ENCODE measurements around the gene SLC39A11.
"Not testable (repeated sequence)": the region's sequence is repeated elsewhere in the genome, so short reads cannot be mapped to it uniquely, and the experiment has no call there.

Gene SLC39A11

DNA sequence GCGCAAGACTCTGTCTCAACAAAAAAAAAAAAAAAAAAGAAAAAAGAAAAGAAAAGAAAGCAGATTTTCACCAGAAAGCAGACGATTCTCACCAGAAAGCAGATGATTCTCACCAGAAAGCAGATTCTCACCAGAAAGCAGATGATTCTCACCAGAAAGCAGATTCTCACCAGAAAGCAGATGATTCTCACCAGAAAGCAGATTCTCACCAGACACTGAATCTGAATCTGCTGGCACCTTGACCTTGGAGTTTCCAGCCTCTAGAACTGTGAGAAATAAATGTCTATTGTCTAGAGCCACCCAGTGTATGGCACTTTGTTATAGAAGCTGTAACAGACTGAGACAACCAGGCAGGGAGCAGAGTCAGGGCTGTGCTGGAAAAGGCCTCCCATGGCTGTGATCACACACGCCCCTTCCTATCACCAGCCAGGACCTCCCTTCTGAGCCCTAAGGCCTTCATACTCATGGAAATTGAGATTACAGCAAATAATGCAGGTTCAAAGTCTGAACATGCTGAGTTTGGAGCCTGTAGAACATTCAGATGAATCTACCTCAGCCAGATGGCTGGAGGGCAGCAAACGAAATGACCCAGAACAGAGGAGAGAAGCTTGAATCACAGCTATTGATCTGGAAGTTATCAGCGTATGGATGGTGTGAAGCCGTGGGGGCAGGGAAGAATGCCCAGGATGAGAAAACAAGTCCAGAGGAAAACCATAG is 309.3 kb downstream of the SLC39A11 start:
- Histone ChIP-seq H3K27me3 (ENCODE audit: control insufficient read depth in 1 of 2, insufficient read depth in 2 of 2, low read length in 2 of 2) (no peaks in the 10 kb centered on the region), H3K9ac (ENCODE audit: low read length) (no peak overlapping the region), H3K36me3 (ENCODE audit: insufficient read depth, low read length) (no peaks in the 10 kb centered on the region), H3K4me1 (ENCODE audit: insufficient read depth, low read length) (no peaks in the 10 kb centered on the region), H3K9me3 (ENCODE audit: low read length) (no peaks in the 10 kb centered on the region), H3K27ac (ENCODE audit: low read depth, low read length) (no peak overlapping the region), H3K4me3 (ENCODE audit: low read depth in 1 of 2, low read length in 2 of 2) (no peak overlapping the region)

DNA sequence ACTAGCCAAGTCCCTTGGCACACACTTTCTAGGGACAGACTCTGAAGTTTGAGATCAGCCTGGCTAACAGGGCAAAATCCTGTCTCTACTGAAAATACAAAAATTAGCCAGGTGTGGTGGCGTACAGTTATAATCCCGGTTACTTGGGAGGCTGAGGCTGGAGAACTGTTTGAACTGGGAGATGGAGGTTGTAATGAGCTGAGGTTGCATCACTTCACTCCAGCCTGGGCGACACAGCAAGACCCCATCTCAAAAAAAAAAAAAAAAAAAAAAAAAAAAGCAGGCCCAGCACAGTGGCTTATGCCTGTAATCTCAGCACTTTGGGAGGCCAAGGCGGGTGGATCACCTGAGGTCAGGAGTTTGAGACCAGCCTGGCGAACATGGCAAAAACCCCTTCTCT is 310.1 kb downstream of the SLC39A11 start:
- not testable (repeated sequence) for H3K9ac ChIP-seq (ENCODE audit: low read length); H3K27me3 ChIP-seq (ENCODE audit: control insufficient read depth in 1 of 2, insufficient read depth in 2 of 2, low read length in 2 of 2); H3K4me1 ChIP-seq (ENCODE audit: insufficient read depth, low read length); H3K27ac ChIP-seq (ENCODE audit: low read depth, low read length); H3K36me3 ChIP-seq (ENCODE audit: insufficient read depth, low read length); H3K4me3 ChIP-seq (ENCODE audit: low read depth in 1 of 2, low read length in 2 of 2); H3K9me3 ChIP-seq (ENCODE audit: low read length)

DNA sequence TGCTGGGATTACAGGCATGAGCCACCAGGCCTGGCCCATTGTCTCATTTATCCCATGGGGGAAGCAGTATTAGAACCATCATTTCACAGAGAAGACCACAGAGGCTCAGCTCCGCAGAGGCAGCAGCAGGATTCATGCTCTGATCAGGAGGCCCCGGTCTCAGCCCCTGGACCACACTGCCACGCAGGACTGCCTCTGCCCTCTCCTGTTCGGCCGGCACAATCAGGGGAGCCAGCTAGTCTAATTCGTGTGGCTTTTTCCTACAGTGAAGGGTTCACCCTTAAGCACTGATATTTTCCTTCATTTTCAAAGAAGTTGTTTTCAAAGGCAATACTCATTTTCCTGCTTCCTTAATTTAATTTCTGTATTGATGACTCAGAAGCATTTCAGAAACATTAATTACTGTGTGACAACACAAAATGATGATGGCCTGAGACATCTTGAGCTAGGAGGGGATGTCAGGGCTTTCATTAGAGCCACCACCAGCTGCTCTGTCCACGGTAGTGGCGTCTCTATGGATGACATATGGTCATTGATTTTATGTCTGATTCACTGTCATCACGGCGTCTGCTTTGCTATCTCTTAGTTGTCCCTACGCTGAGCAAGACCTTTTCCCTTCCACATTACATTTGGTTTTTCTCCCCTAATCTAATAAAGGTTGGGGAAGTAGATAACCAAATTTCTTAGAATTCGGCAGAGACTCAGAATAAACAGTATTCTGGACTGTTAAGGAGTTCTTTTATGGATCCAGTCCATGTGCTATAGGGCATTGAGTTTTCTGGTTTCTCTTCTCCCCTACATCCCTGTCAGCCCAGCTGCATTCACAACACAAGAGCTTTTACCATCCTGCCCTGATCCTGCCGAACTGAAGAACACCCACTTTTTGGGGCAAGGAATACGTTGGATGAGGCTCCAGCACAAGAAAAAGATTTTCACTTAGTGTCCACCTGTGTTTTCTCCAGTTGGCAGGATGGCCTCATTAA is 314.0 kb downstream of the SLC39A11 start:
- no peak overlapping the region for H3K4me3 ChIP-seq (ENCODE audit: low read depth in 1 of 2, low read length in 2 of 2)
- H3K27ac ChIP-seq (ENCODE audit: low read depth, low read length) = no peak overlapping the region
- no peaks in the 10 kb centered on the region for H3K9me3 ChIP-seq (ENCODE audit: low read length)
- H3K36me3 ChIP-seq (ENCODE audit: insufficient read depth, low read length) = no peaks in the 10 kb centered on the region
- no peak overlapping the region for H3K9ac ChIP-seq (ENCODE audit: low read length)
- no peaks in the 10 kb centered on the region for H3K27me3 ChIP-seq (ENCODE audit: control insufficient read depth in 1 of 2, insufficient read depth in 2 of 2, low read length in 2 of 2)
- no peaks in the 10 kb centered on the region for H3K4me1 ChIP-seq (ENCODE audit: insufficient read depth, low read length)

GRCh38 chr17:72775919-72776318 is 316.6 kb downstream of the SLC39A11 start:
- no peak overlapping the region for H3K9ac ChIP-seq (ENCODE audit: low read length)
- H3K27ac ChIP-seq (ENCODE audit: low read depth, low read length) = no peak overlapping the region
- H3K4me3 ChIP-seq (ENCODE audit: low read depth in 1 of 2, low read length in 2 of 2) = no peak overlapping the region
- no peaks in the 10 kb centered on the region for H3K36me3 ChIP-seq (ENCODE audit: insufficient read depth, low read length)
- no peaks in the 10 kb centered on the region for H3K4me1 ChIP-seq (ENCODE audit: insufficient read depth, low read length)
- no peaks in the 10 kb centered on the region for H3K27me3 ChIP-seq (ENCODE audit: control insufficient read depth in 1 of 2, insufficient read depth in 2 of 2, low read length in 2 of 2)
- no peaks in the 10 kb centered on the region for H3K9me3 ChIP-seq (ENCODE audit: low read length)

- Histone ChIP-seq H3K27ac (ENCODE audit: low read depth, low read length) (no peak overlapping the region), H3K4me3 (ENCODE audit: low read depth in 1 of 2, low read length in 2 of 2) (no peak overlapping the region), H3K4me1 (ENCODE audit: insufficient read depth, low read length) (no peaks in the 10 kb centered on the region), H3K36me3 (ENCODE audit: insufficient read depth, low read length) (no peaks in the 10 kb centered on the region), H3K27me3 (ENCODE audit: control insufficient read depth in 1 of 2, insufficient read depth in 2 of 2, low read length in 2 of 2) (no peaks in the 10 kb centered on the region), H3K9ac (ENCODE audit: low read length) (no peak overlapping the region), H3K9me3 (ENCODE audit: low read length) (no peaks in the 10 kb centered on the region)
Observed at GRCh38 chr17:72775237-72775636, 317.3 kb downstream of the SLC39A11 start.

- Histone ChIP-seq H3K9me3 (ENCODE audit: low read length) (no peaks in the 10 kb centered on the region), H3K27ac (ENCODE audit: low read depth, low read length) (no peak overlapping the region), H3K27me3 (ENCODE audit: control insufficient read depth in 1 of 2, insufficient read depth in 2 of 2, low read length in 2 of 2) (no peaks in the 10 kb centered on the region), H3K4me3 (ENCODE audit: low read depth in 1 of 2, low read length in 2 of 2) (no peak overlapping the region), H3K36me3 (ENCODE audit: insufficient read depth, low read length) (no peaks in the 10 kb centered on the region), H3K9ac (ENCODE audit: low read length) (no peak overlapping the region), H3K4me1 (ENCODE audit: insufficient read depth, low read length) (no peaks in the 10 kb centered on the region)
Observed at GRCh38 chr17:72774236-72774635, 318.3 kb downstream of the SLC39A11 start.

- not testable (repeated sequence) for H3K27ac ChIP-seq (ENCODE audit: low read depth, low read length); H3K4me1 ChIP-seq (ENCODE audit: insufficient read depth, low read length); H3K36me3 ChIP-seq (ENCODE audit: insufficient read depth, low read length); H3K9me3 ChIP-seq (ENCODE audit: low read length); H3K9ac ChIP-seq (ENCODE audit: low read length); H3K4me3 ChIP-seq (ENCODE audit: low read depth in 1 of 2, low read length in 2 of 2); H3K27me3 ChIP-seq (ENCODE audit: control insufficient read depth in 1 of 2, insufficient read depth in 2 of 2, low read length in 2 of 2)
Observed at GRCh38 chr17:72773225-72773624, 319.3 kb downstream of the SLC39A11 start.

GRCh38 chr17:72772331-72772821 is 320.1 kb downstream of the SLC39A11 start:
- Histone ChIP-seq H3K27ac (ENCODE audit: low read depth, low read length) (no peak overlapping the region), H3K4me1 (ENCODE audit: insufficient read depth, low read length) (no peaks in the 10 kb centered on the region), H3K9ac (ENCODE audit: low read length) (no peak overlapping the region), H3K27me3 (ENCODE audit: control insufficient read depth in 1 of 2, insufficient read depth in 2 of 2, low read length in 2 of 2) (no peaks in the 10 kb centered on the region), H3K4me3 (ENCODE audit: low read depth in 1 of 2, low read length in 2 of 2) (no peak overlapping the region), H3K9me3 (ENCODE audit: low read length) (no peaks in the 10 kb centered on the region), H3K36me3 (ENCODE audit: insufficient read depth, low read length) (no peaks in the 10 kb centered on the region)

DNA sequence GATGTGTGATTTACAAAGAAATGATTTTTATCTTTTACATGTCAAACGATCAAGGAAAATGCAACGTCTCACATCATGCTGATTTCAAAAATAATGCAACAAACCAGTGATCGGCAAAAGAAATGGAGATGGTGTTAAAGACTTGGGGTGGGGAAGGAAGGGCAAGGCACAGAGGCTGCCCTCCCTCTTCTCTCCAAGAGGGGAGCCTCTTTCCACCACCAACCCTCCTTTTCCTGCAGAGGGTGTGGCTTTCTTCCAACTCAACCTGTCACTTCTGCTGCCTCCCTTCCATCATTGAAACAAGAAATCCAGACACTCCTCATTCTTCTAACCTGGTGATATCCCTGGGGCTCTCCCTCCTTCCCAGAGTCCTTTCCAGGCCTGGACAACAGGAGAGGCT is 320.8 kb downstream of the SLC39A11 start:
- Histone ChIP-seq H3K9ac (ENCODE audit: low read length) (no peak overlapping the region), H3K9me3 (ENCODE audit: low read length) (no peaks in the 10 kb centered on the region), H3K27me3 (ENCODE audit: control insufficient read depth in 1 of 2, insufficient read depth in 2 of 2, low read length in 2 of 2) (no peaks in the 10 kb centered on the region), H3K27ac (ENCODE audit: low read depth, low read length) (no peak overlapping the region), H3K4me1 (ENCODE audit: insufficient read depth, low read length) (no peaks in the 10 kb centered on the region), H3K4me3 (ENCODE audit: low read depth in 1 of 2, low read length in 2 of 2) (no peak overlapping the region), H3K36me3 (ENCODE audit: insufficient read depth, low read length) (no peaks in the 10 kb centered on the region)

DNA sequence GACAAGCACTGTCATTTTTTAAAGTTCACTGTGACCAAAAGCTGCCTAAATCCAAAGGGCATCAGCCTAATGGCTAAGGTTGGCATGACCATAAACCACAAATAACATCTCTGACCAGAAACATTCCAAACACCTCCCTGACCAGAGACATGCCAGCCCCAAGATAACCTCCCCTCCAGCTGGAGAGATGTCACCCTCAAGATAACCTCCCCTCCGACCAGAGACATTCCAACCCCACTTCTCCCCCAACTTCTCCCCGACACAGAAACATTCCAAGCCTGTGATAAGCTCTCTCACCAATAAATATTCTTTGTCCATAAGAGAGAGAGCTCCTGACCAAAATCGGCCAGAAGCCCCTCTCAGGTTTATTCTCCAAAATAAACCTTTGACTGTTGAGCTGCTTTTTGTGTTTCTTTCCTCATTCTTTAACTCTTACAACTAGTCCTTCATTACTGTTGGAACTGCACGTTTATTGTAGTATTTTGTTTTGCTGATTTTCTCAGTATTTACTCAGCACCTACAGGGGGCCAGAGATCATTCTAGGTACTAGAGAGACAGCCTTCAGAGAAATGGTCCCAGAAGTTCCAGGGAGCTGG is 325.6 kb downstream of the SLC39A11 start:
- Histone ChIP-seq H3K27me3 (ENCODE audit: control insufficient read depth in 1 of 2, insufficient read depth in 2 of 2, low read length in 2 of 2) (no peaks in the 10 kb centered on the region), H3K9me3 (ENCODE audit: low read length) (no peaks in the 10 kb centered on the region), H3K27ac (ENCODE audit: low read depth, low read length) (no peak overlapping the region), H3K4me3 (ENCODE audit: low read depth in 1 of 2, low read length in 2 of 2) (no peak overlapping the region), H3K4me1 (ENCODE audit: insufficient read depth, low read length) (no peaks in the 10 kb centered on the region), H3K9ac (ENCODE audit: low read length) (no peak overlapping the region), H3K36me3 (ENCODE audit: insufficient read depth, low read length) (no peaks in the 10 kb centered on the region)

- H3K27me3 ChIP-seq (ENCODE audit: control insufficient read depth in 1 of 2, insufficient read depth in 2 of 2, low read length in 2 of 2) = no peaks in the 10 kb centered on the region
- no peaks in the 10 kb centered on the region for H3K4me1 ChIP-seq (ENCODE audit: insufficient read depth, low read length)
- H3K9ac ChIP-seq (ENCODE audit: low read length) = no peak overlapping the region
- H3K36me3 ChIP-seq (ENCODE audit: insufficient read depth, low read length) = no peaks in the 10 kb centered on the region
- H3K27ac ChIP-seq (ENCODE audit: low read depth, low read length) = no peak overlapping the region
- no peak overlapping the region for H3K4me3 ChIP-seq (ENCODE audit: low read depth in 1 of 2, low read length in 2 of 2)
- no peaks in the 10 kb centered on the region for H3K9me3 ChIP-seq (ENCODE audit: low read length)
Observed at GRCh38 chr17:72765368-72766153, 326.9 kb downstream of the SLC39A11 start.

Measured in muscle layer of colon (tissue), 2 donors.